Measurements from ENCODE around the gene PIM1.
A peak's percentile ranks its signal among the peaks of the same experiment; 100 is the strongest.

The PIM1 gene

GRCh38 chr6:37155394-37156312 is 14.3 kb upstream of the PIM1 start:
- Histone ChIP-seq H3K27me3 (ENCODE audit: control insufficient read depth in 2 of 2, insufficient read depth in 2 of 2, low read length in 2 of 2) (no peaks in the 10 kb centered on the region), H3K36me3 (ENCODE audit: control insufficient read depth in 2 of 2, insufficient read depth in 2 of 2, low read length in 2 of 2) (no peaks in the 10 kb centered on the region), H3K9ac (ENCODE audit: low read depth in 1 of 2, low read length in 2 of 2) (no peak overlapping the region), H3K4me3 (ENCODE audit: low read length in 2 of 2) (peak overlapping the region in 1 of 2 donors; percentile 13), H3K4me1 (ENCODE audit: control insufficient read depth in 2 of 2, insufficient read depth in 2 of 2, low read length in 2 of 2) (peaks cover 0 to 8% of the 10 kb centered on the region in 2 donors), H3K27ac (ENCODE audit: low read depth in 2 of 2, low read length in 2 of 2) (peak overlapping the region in 1 of 2 donors; percentile 43), H3K9me3 (ENCODE audit: control insufficient read depth in 2 of 2, low read length in 2 of 2) (no peaks in the 10 kb centered on the region)

GRCh38 chr6:37158508-37158907 is 11.4 kb upstream of the PIM1 start:
- Histone ChIP-seq H3K27ac (ENCODE audit: low read depth in 2 of 2, low read length in 2 of 2) (no peak overlapping the region), H3K9ac (ENCODE audit: low read depth in 1 of 2, low read length in 2 of 2) (no peak overlapping the region), H3K4me3 (ENCODE audit: low read length in 2 of 2) (no peak overlapping the region), H3K4me1 (ENCODE audit: control insufficient read depth in 2 of 2, insufficient read depth in 2 of 2, low read length in 2 of 2) (peaks cover 5 to 18% of the 10 kb centered on the region in 2 donors), H3K27me3 (ENCODE audit: control insufficient read depth in 2 of 2, insufficient read depth in 2 of 2, low read length in 2 of 2) (no peaks in the 10 kb centered on the region), H3K36me3 (ENCODE audit: control insufficient read depth in 2 of 2, insufficient read depth in 2 of 2, low read length in 2 of 2) (no peaks in the 10 kb centered on the region), H3K9me3 (ENCODE audit: control insufficient read depth in 2 of 2, low read length in 2 of 2) (no peaks in the 10 kb centered on the region)

GRCh38 chr6:37160922-37161778 is 8.8 kb upstream of the PIM1 start:
- Histone ChIP-seq H3K27ac (ENCODE audit: low read depth in 2 of 2, low read length in 2 of 2) (peak overlapping the region; percentile 39 to 63), H3K27me3 (ENCODE audit: control insufficient read depth in 2 of 2, insufficient read depth in 2 of 2, low read length in 2 of 2) (no peaks in the 10 kb centered on the region), H3K4me1 (ENCODE audit: control insufficient read depth in 2 of 2, insufficient read depth in 2 of 2, low read length in 2 of 2) (peaks cover 7 to 18% of the 10 kb centered on the region in 2 donors), H3K36me3 (ENCODE audit: control insufficient read depth in 2 of 2, insufficient read depth in 2 of 2, low read length in 2 of 2) (no peaks in the 10 kb centered on the region), H3K9me3 (ENCODE audit: control insufficient read depth in 2 of 2, low read length in 2 of 2) (no peaks in the 10 kb centered on the region), H3K4me3 (ENCODE audit: low read length in 2 of 2) (no peak overlapping the region), H3K9ac (ENCODE audit: low read depth in 1 of 2, low read length in 2 of 2) (no peak overlapping the region)

- no peak overlapping the region for H3K27ac ChIP-seq (ENCODE audit: low read depth in 2 of 2, low read length in 2 of 2)
- H3K4me3 ChIP-seq (ENCODE audit: low read length in 2 of 2): no peak overlapping the region
- H3K36me3 ChIP-seq (ENCODE audit: control insufficient read depth in 2 of 2, insufficient read depth in 2 of 2, low read length in 2 of 2): no peaks in the 10 kb centered on the region
- peaks cover 7 to 13% of the 10 kb centered on the region in 2 donors for H3K4me1 ChIP-seq (ENCODE audit: control insufficient read depth in 2 of 2, insufficient read depth in 2 of 2, low read length in 2 of 2)
- H3K27me3 ChIP-seq (ENCODE audit: control insufficient read depth in 2 of 2, insufficient read depth in 2 of 2, low read length in 2 of 2): no peaks in the 10 kb centered on the region
- H3K9ac ChIP-seq (ENCODE audit: low read depth in 1 of 2, low read length in 2 of 2): no peak overlapping the region
- no peaks in the 10 kb centered on the region for H3K9me3 ChIP-seq (ENCODE audit: control insufficient read depth in 2 of 2, low read length in 2 of 2)
Observed at GRCh38 chr6:37162740-37163139, 7.2 kb upstream of the PIM1 start.

GRCh38 chr6:37168163-37168758 is 1.7 kb upstream of the PIM1 start:
- no peaks in the 10 kb centered on the region for H3K9me3 ChIP-seq (ENCODE audit: control insufficient read depth in 2 of 2, low read length in 2 of 2)
- peak overlapping the region in 1 of 2 donors; percentile 75 for H3K9ac ChIP-seq (ENCODE audit: low read depth in 1 of 2, low read length in 2 of 2)
- peak overlapping the region in 1 of 2 donors; percentile 90 for H3K27ac ChIP-seq (ENCODE audit: low read depth in 2 of 2, low read length in 2 of 2)
- no peak overlapping the region for H3K4me3 ChIP-seq (ENCODE audit: low read length in 2 of 2)
- H3K4me1 ChIP-seq (ENCODE audit: control insufficient read depth in 2 of 2, insufficient read depth in 2 of 2, low read length in 2 of 2): peaks cover 15 to 27% of the 10 kb centered on the region in 2 donors
- H3K36me3 ChIP-seq (ENCODE audit: control insufficient read depth in 2 of 2, insufficient read depth in 2 of 2, low read length in 2 of 2): peaks cover 6 to 10% of the 10 kb centered on the region in 2 donors
- H3K27me3 ChIP-seq (ENCODE audit: control insufficient read depth in 2 of 2, insufficient read depth in 2 of 2, low read length in 2 of 2): no peaks in the 10 kb centered on the region

GRCh38 chr6:37168811-37169495 is 999 bp upstream of the PIM1 start:
- Histone ChIP-seq H3K4me1 (ENCODE audit: control insufficient read depth in 2 of 2, insufficient read depth in 2 of 2, low read length in 2 of 2) (peaks cover 22 to 27% of the 10 kb centered on the region in 2 donors), H3K9me3 (ENCODE audit: control insufficient read depth in 2 of 2, low read length in 2 of 2) (no peaks in the 10 kb centered on the region), H3K4me3 (ENCODE audit: low read length in 2 of 2) (peak overlapping the region; percentile 70 to 75), H3K27me3 (ENCODE audit: control insufficient read depth in 2 of 2, insufficient read depth in 2 of 2, low read length in 2 of 2) (no peaks in the 10 kb centered on the region), H3K9ac (ENCODE audit: low read depth in 1 of 2, low read length in 2 of 2) (peak overlapping the region; percentile 72 to 75), H3K27ac (ENCODE audit: low read depth in 2 of 2, low read length in 2 of 2) (peak overlapping the region; percentile 86 to 90), H3K36me3 (ENCODE audit: control insufficient read depth in 2 of 2, insufficient read depth in 2 of 2, low read length in 2 of 2) (peaks cover 13 to 17% of the 10 kb centered on the region in 2 donors)

- Histone ChIP-seq H3K27me3 (ENCODE audit: control insufficient read depth in 2 of 2, insufficient read depth in 2 of 2, low read length in 2 of 2) (no peaks in the 10 kb centered on the region), H3K9me3 (ENCODE audit: control insufficient read depth in 2 of 2, low read length in 2 of 2) (no peaks in the 10 kb centered on the region), H3K4me3 (ENCODE audit: low read length in 2 of 2) (peak overlapping the region; percentile 87 to 92), H3K27ac (ENCODE audit: low read depth in 2 of 2, low read length in 2 of 2) (peak overlapping the region; percentile 91 to 95), H3K36me3 (ENCODE audit: control insufficient read depth in 2 of 2, insufficient read depth in 2 of 2, low read length in 2 of 2) (peaks cover 24 to 28% of the 10 kb centered on the region in 2 donors), H3K9ac (ENCODE audit: low read depth in 1 of 2, low read length in 2 of 2) (peak overlapping the region; percentile 92 to 94), H3K4me1 (ENCODE audit: control insufficient read depth in 2 of 2, insufficient read depth in 2 of 2, low read length in 2 of 2) (peaks cover 27% of the 10 kb centered on the region in 2 donors)
Observed at GRCh38 chr6:37170273-37171200, 585 bp downstream of the PIM1 start.

- Histone ChIP-seq H3K9me3 (ENCODE audit: control insufficient read depth in 2 of 2, low read length in 2 of 2) (no peaks in the 10 kb centered on the region), H3K27ac (ENCODE audit: low read depth in 2 of 2, low read length in 2 of 2) (peak overlapping the region; percentile 91 to 95), H3K9ac (ENCODE audit: low read depth in 1 of 2, low read length in 2 of 2) (peak overlapping the region; percentile 92 to 94), H3K36me3 (ENCODE audit: control insufficient read depth in 2 of 2, insufficient read depth in 2 of 2, low read length in 2 of 2) (peaks cover 24 to 28% of the 10 kb centered on the region in 2 donors), H3K4me3 (ENCODE audit: low read length in 2 of 2) (peak overlapping the region; percentile 87 to 92), H3K4me1 (ENCODE audit: control insufficient read depth in 2 of 2, insufficient read depth in 2 of 2, low read length in 2 of 2) (peaks cover 27 to 28% of the 10 kb centered on the region in 2 donors), H3K27me3 (ENCODE audit: control insufficient read depth in 2 of 2, insufficient read depth in 2 of 2, low read length in 2 of 2) (no peaks in the 10 kb centered on the region)
Observed at GRCh38 chr6:37171201-37171969, 1.4 kb downstream of the PIM1 start.

Data from mucosa of rectum (tissue), 2 donors.